ENCODE data around the gene PTPN11.

The PTPN11 gene

DNA sequence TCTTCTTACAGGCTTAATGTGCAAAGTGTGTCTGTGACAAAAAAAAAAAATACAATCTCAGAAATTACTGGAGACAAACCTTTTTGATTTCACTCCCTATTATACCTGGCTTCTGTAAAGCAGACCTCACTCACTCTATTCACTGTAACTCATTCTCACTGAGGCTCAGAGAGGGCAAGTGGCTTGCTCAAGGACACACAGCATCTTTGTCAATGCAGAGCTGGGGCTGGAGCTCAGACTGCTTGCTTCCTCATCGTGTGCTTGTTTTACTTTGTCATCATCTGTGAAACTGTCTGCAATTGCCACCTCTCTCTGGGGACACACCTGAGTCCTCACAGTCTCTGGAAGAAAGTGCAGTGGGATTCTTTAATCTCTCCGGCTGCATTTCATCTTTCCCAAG, 120.0 kb downstream of the PTPN11 start:
- Histone ChIP-seq H2AFZ (ENCODE audit: low read depth, low read length) (no peak overlapping the region), H3K27me3 (ENCODE audit: control insufficient read depth in 1 of 2, insufficient read depth in 1 of 2, low read length in 2 of 2) (peaks cover 0 to 9% of the 10 kb centered on the region in 2 experiments), H2BK12ac (ENCODE audit: low read length in 2 of 2) (no peak overlapping the region), H3K4ac (ENCODE audit: low read depth in 1 of 2, low read length in 2 of 2) (no peak overlapping the region), H2BK120ac (ENCODE audit: low read depth, low read length) (no peak overlapping the region), H4K91ac (ENCODE audit: low read length) (no peak overlapping the region), H2BK15ac (ENCODE audit: low read depth, poor library complexity, severe bottlenecking) (no peak overlapping the region), H3K36me3 (ENCODE audit: control insufficient read depth in 1 of 2, insufficient read depth in 2 of 2, low read depth in 1 of 2, low read length in 2 of 2) (no peaks in the 10 kb centered on the region), H3K27ac (ENCODE audit: low read length, poor library complexity, severe bottlenecking) (no peak overlapping the region), H3K4me3 (ENCODE audit: insufficient read depth in 1 of 2, low read depth in 1 of 2, low read length in 2 of 2) (no peak overlapping the region), H3K4me2 (ENCODE audit: low read length, poor library complexity, severe bottlenecking) (no peak overlapping the region), H3K23ac (ENCODE audit: low read length in 2 of 2) (no peak overlapping the region), H3K18ac (ENCODE audit: low read depth in 1 of 2, low read length in 2 of 2) (no peak overlapping the region), H3K4me1 (ENCODE audit: control insufficient read depth, insufficient read depth, low read depth, low read length) (peaks cover 3% of the 10 kb centered on the region), H3K14ac (ENCODE audit: low read length in 2 of 2) (no peak overlapping the region), H2BK5ac (ENCODE audit: low read depth, low read length, poor library complexity, severe bottlenecking) (no peak overlapping the region), H3K9me3 (ENCODE audit: control insufficient read depth, low read length) (no peaks in the 10 kb centered on the region), H4K8ac (ENCODE audit: low read length) (no peak overlapping the region), H3K79me1 (replicated peaks; ENCODE audit: low read length, poor library complexity, severe bottlenecking) (no peaks in the 10 kb centered on the region), H3K9ac (ENCODE audit: low read length) (no peak overlapping the region), H2AK5ac (ENCODE audit: low read length, severe bottlenecking) (no peak overlapping the region)
- DNase-seq, result no peak
- 89% methylated on average over 1 of the region's 2 CpGs for WGBS

DNA sequence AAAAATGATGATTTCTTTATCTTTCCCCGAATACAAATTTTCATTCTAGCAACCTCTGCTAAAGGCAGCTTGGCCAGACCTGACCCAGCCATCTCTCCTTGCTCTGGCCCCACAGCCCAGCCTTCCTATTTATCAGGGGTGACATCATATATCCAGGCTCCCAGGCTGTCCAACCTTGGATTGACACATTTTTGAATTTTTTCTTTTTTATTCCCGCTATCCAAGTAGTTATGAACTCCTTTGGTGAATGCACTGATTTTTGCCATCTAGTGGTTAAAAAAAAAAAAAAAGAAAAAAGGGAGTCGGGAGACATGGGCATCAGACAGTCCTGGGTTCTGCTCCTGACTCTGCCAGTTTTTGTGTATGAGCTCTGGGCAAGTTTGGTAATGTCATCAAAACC, 120.5 kb downstream of the PTPN11 start:
- H3K9me3 ChIP-seq (ENCODE audit: control insufficient read depth, low read length), result no peaks in the 10 kb centered on the region

DNA sequence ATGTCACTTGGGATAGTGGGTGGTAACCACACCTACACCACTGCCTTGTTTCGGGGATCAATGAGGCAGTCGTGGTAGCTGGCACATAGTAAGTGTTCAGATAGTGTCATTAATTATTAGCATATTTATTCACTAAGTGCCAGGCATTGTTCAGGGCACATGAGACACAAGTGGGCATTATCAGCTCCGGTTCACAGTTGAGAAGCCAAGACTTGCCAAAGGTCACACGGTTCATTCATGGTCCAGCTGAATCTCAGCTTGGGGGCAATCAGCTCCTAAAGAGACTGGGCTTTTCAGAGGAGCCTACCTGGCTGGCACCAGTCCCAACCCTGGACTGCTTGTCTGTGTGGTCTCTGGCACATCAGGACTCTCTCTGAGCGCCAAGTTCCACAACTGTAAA, 121.3 kb downstream of the PTPN11 start:
- peaks cover 0 to 12% of the 10 kb centered on the region in 2 experiments for H3K27me3 ChIP-seq (ENCODE audit: control insufficient read depth in 1 of 2, insufficient read depth in 1 of 2, low read length in 2 of 2)
- no peaks in the 10 kb centered on the region for H3K9me3 ChIP-seq (ENCODE audit: control insufficient read depth, low read length)
- no peak overlapping the region for H3K23ac ChIP-seq (ENCODE audit: low read length in 2 of 2)
- WGBS, result 98% methylated on average over 4 of the region's 5 CpGs
- H3K9ac ChIP-seq (ENCODE audit: low read length), result no peak overlapping the region
- no peak for DNase-seq
- H2AK5ac ChIP-seq (ENCODE audit: low read length, severe bottlenecking), result no peak overlapping the region
- no peak overlapping the region for H2BK5ac ChIP-seq (ENCODE audit: low read depth, low read length, poor library complexity, severe bottlenecking)
- no peak overlapping the region for H2BK120ac ChIP-seq (ENCODE audit: low read depth, low read length)
- no peak overlapping the region for H3K4me2 ChIP-seq (ENCODE audit: low read length, poor library complexity, severe bottlenecking)
- no peak overlapping the region for H4K8ac ChIP-seq (ENCODE audit: low read length)
- H3K79me1 ChIP-seq (replicated peaks; ENCODE audit: low read length, poor library complexity, severe bottlenecking), result no peaks in the 10 kb centered on the region
- peaks cover 3% of the 10 kb centered on the region for H3K4me1 ChIP-seq (ENCODE audit: control insufficient read depth, insufficient read depth, low read depth, low read length)
- no peak overlapping the region for H3K27ac ChIP-seq (ENCODE audit: low read length, poor library complexity, severe bottlenecking)
- no peak overlapping the region for H3K18ac ChIP-seq (ENCODE audit: low read depth in 1 of 2, low read length in 2 of 2)
- no peak overlapping the region for H3K4me3 ChIP-seq (ENCODE audit: insufficient read depth in 1 of 2, low read depth in 1 of 2, low read length in 2 of 2)
- no peak overlapping the region for H2BK15ac ChIP-seq (ENCODE audit: low read depth, poor library complexity, severe bottlenecking)
- H3K4ac ChIP-seq (ENCODE audit: low read depth in 1 of 2, low read length in 2 of 2), result no peak overlapping the region
- H2AFZ ChIP-seq (ENCODE audit: low read depth, low read length), result no peak overlapping the region
- H4K91ac ChIP-seq (ENCODE audit: low read length), result no peak overlapping the region
- H3K36me3 ChIP-seq (ENCODE audit: control insufficient read depth in 1 of 2, insufficient read depth in 2 of 2, low read depth in 1 of 2, low read length in 2 of 2), result no peaks in the 10 kb centered on the region
- no peak overlapping the region for H2BK12ac ChIP-seq (ENCODE audit: low read length in 2 of 2)
- no peak overlapping the region for H3K14ac ChIP-seq (ENCODE audit: low read length in 2 of 2)

More for the DNA sequence above, 120.5 kb downstream of the PTPN11 start:
- no peak overlapping the region for H3K27ac ChIP-seq (ENCODE audit: low read length, poor library complexity, severe bottlenecking)
- H4K91ac ChIP-seq (ENCODE audit: low read length), result no peak overlapping the region
- H2AFZ ChIP-seq (ENCODE audit: low read depth, low read length), result no peak overlapping the region
- no peak overlapping the region for H3K9ac ChIP-seq (ENCODE audit: low read length)
- H3K4me1 ChIP-seq (ENCODE audit: control insufficient read depth, insufficient read depth, low read depth, low read length), result peaks cover 3% of the 10 kb centered on the region
- H4K8ac ChIP-seq (ENCODE audit: low read length), result no peak overlapping the region
- H3K4me2 ChIP-seq (ENCODE audit: low read length, poor library complexity, severe bottlenecking), result no peak overlapping the region
- H3K14ac ChIP-seq (ENCODE audit: low read length in 2 of 2), result no peak overlapping the region
- no peak overlapping the region for H2BK5ac ChIP-seq (ENCODE audit: low read depth, low read length, poor library complexity, severe bottlenecking)
- no peak overlapping the region for H2AK5ac ChIP-seq (ENCODE audit: low read length, severe bottlenecking)
- no peak overlapping the region for H2BK12ac ChIP-seq (ENCODE audit: low read length in 2 of 2)
- no peak overlapping the region for H2BK120ac ChIP-seq (ENCODE audit: low read depth, low read length)
- no peaks in the 10 kb centered on the region for H3K36me3 ChIP-seq (ENCODE audit: control insufficient read depth in 1 of 2, insufficient read depth in 2 of 2, low read depth in 1 of 2, low read length in 2 of 2)
- H3K23ac ChIP-seq (ENCODE audit: low read length in 2 of 2), result no peak overlapping the region
- H3K79me1 ChIP-seq (replicated peaks; ENCODE audit: low read length, poor library complexity, severe bottlenecking), result no peaks in the 10 kb centered on the region
- H3K4ac ChIP-seq (ENCODE audit: low read depth in 1 of 2, low read length in 2 of 2), result no peak overlapping the region
- H2BK15ac ChIP-seq (ENCODE audit: low read depth, poor library complexity, severe bottlenecking), result no peak overlapping the region
- H3K27me3 ChIP-seq (ENCODE audit: control insufficient read depth in 1 of 2, insufficient read depth in 1 of 2, low read length in 2 of 2), result peaks cover 0 to 12% of the 10 kb centered on the region in 2 experiments
- no peak overlapping the region for H3K4me3 ChIP-seq (ENCODE audit: insufficient read depth in 1 of 2, low read depth in 1 of 2, low read length in 2 of 2)
- 90% methylated on average over 3 of the region's 3 CpGs for whole genome bisulfite sequencing
- no peak overlapping the region for H3K18ac ChIP-seq (ENCODE audit: low read depth in 1 of 2, low read length in 2 of 2)
- DNase-seq, result peak; percentile 14

DNA sequence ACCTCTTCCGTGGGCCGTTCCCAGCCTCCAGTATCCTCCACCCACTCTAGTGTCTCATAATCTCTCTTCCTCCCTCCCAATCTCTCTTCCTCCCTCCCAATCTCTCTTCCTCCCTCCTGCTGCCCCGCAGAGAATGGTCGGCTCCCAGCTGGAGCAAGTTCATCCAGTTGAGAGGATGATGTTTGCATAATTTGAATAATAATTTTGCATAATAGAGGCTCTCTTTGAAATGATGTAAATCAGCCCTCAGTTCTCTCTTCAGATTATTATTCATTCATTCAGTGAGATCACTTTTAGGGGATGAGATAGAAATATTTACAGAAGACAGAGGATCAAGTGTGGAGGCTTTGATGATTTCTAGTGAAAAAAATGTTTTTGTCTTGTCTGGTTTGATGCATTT, 125.0 kb downstream of the PTPN11 start:
- no peaks in the 10 kb centered on the region for H3K79me1 ChIP-seq (replicated peaks; ENCODE audit: low read length, poor library complexity, severe bottlenecking)
- H3K23ac ChIP-seq (ENCODE audit: low read length in 2 of 2), result no peak overlapping the region
- no peak overlapping the region for H2BK120ac ChIP-seq (ENCODE audit: low read depth, low read length)
- no peak overlapping the region for H2AK5ac ChIP-seq (ENCODE audit: low read length, severe bottlenecking)
- no peak overlapping the region for H2AFZ ChIP-seq (ENCODE audit: low read depth, low read length)
- DNase-seq, result no peak
- no peak overlapping the region for H2BK12ac ChIP-seq (ENCODE audit: low read length in 2 of 2)
- H3K36me3 ChIP-seq (ENCODE audit: control insufficient read depth in 1 of 2, insufficient read depth in 2 of 2, low read depth in 1 of 2, low read length in 2 of 2), result no peaks in the 10 kb centered on the region
- H2BK15ac ChIP-seq (ENCODE audit: low read depth, poor library complexity, severe bottlenecking), result no peak overlapping the region
- no peak overlapping the region for H3K14ac ChIP-seq (ENCODE audit: low read length in 2 of 2)
- H3K4ac ChIP-seq (ENCODE audit: low read depth in 1 of 2, low read length in 2 of 2), result no peak overlapping the region
- H3K4me3 ChIP-seq (ENCODE audit: insufficient read depth in 1 of 2, low read depth in 1 of 2, low read length in 2 of 2), result no peak overlapping the region
- no peak overlapping the region for H4K8ac ChIP-seq (ENCODE audit: low read length)
- H3K4me2 ChIP-seq (ENCODE audit: low read length, poor library complexity, severe bottlenecking), result no peak overlapping the region
- no peaks in the 10 kb centered on the region for H3K4me1 ChIP-seq (ENCODE audit: control insufficient read depth, insufficient read depth, low read depth, low read length)
- H3K9me3 ChIP-seq (ENCODE audit: control insufficient read depth, low read length), result no peaks in the 10 kb centered on the region
- peaks cover 5 to 18% of the 10 kb centered on the region in 2 experiments for H3K27me3 ChIP-seq (ENCODE audit: control insufficient read depth in 1 of 2, insufficient read depth in 1 of 2, low read length in 2 of 2)
- H3K18ac ChIP-seq (ENCODE audit: low read depth in 1 of 2, low read length in 2 of 2), result no peak overlapping the region
- H3K27ac ChIP-seq (ENCODE audit: low read length, poor library complexity, severe bottlenecking), result no peak overlapping the region
- H4K91ac ChIP-seq (ENCODE audit: low read length), result no peak overlapping the region
- no peak overlapping the region for H2BK5ac ChIP-seq (ENCODE audit: low read depth, low read length, poor library complexity, severe bottlenecking)
- H3K9ac ChIP-seq (ENCODE audit: low read length), result no peak overlapping the region
- 98% methylated on average over 2 of the region's 4 CpGs for whole genome bisulfite sequencing

Measured in mesenchymal stem cell (in vitro differentiated cells and primary cell).